Mucosa of rectum (tissue), 2 donors: ENCODE results near the gene EFHC1.

ENCODE experiments used
- H3K27ac ChIP-seq, 2 donors: one replicate each; pipeline ENCODE4 v1.7.0; 2013; ENCODE audit warnings: inconsistent platforms in 2 of 2, low read depth in 2 of 2, low read length in 2 of 2
- H3K27me3 ChIP-seq, 2 donors: one replicate each; pipeline ENCODE4 v1.7.0; 2013; ENCODE audit warnings: low read length in 2 of 2; ENCODE audit not compliant: control insufficient read depth in 2 of 2, insufficient read depth in 2 of 2
- H3K36me3 ChIP-seq, 2 donors: one replicate each; pipeline ENCODE4 v1.7.0; 2013; ENCODE audit warnings: low read length in 2 of 2; ENCODE audit not compliant: control insufficient read depth in 2 of 2, insufficient read depth in 2 of 2
- H3K4me1 ChIP-seq, 2 donors: one replicate each; pipeline ENCODE4 v1.7.0; 2013; ENCODE audit warnings: low read length in 2 of 2, mild to moderate bottlenecking in 1 of 2; ENCODE audit not compliant: control insufficient read depth in 2 of 2, insufficient read depth in 2 of 2
- H3K4me3 ChIP-seq, 2 donors: one replicate each; pipeline ENCODE4 v1.7.0; 2013; ENCODE audit warnings: low read length in 2 of 2
- H3K9ac ChIP-seq, 2 donors: one replicate each; pipeline ENCODE4 v1.7.0; 2013; ENCODE audit warnings: low read length in 2 of 2, low read depth in 1 of 2, mild to moderate bottlenecking in 1 of 2
- H3K9me3 ChIP-seq, 2 donors: one replicate each; pipeline ENCODE4 v1.7.0; 2013; ENCODE audit warnings: low read length in 2 of 2; ENCODE audit not compliant: control insufficient read depth in 2 of 2
- donor health status: healthy.
- donor health status: Normal muscosa, but diverticular disease.

The EFHC1 gene

GRCh38 chr6:52541135-52541534 is 121.0 kb downstream of the EFHC1 start:
- Histone ChIP-seq H3K4me1 (peaks cover 10 to 13% of the 10 kb centered on the region in 2 donors), H3K9ac (no peak overlapping the region), H3K4me3 (no peak overlapping the region), H3K27me3 (no peaks in the 10 kb centered on the region), H3K36me3 (no peaks in the 10 kb centered on the region), H3K27ac (no peak overlapping the region), H3K9me3 (no peaks in the 10 kb centered on the region)

GRCh38 chr6:52543262-52543661 is 123.1 kb downstream of the EFHC1 start:
- Histone ChIP-seq H3K36me3 (no peaks in the 10 kb centered on the region), H3K27ac (no peak overlapping the region), H3K27me3 (no peaks in the 10 kb centered on the region), H3K4me1 (peaks cover 22 to 32% of the 10 kb centered on the region in 2 donors), H3K4me3 (no peak overlapping the region), H3K9me3 (no peaks in the 10 kb centered on the region), H3K9ac (no peak overlapping the region)

GRCh38 chr6:52543729-52544601 is 123.8 kb downstream of the EFHC1 start:
- H3K4me1 ChIP-seq, result peaks cover 24 to 36% of the 10 kb centered on the region in 2 donors
- no peaks in the 10 kb centered on the region for H3K36me3 ChIP-seq
- no peaks in the 10 kb centered on the region for H3K27me3 ChIP-seq
- no peak overlapping the region for H3K27ac ChIP-seq
- no peaks in the 10 kb centered on the region for H3K9me3 ChIP-seq
- H3K4me3 ChIP-seq, result no peak overlapping the region
- no peak overlapping the region for H3K9ac ChIP-seq

GRCh38 chr6:52544602-52545405 is 124.7 kb downstream of the EFHC1 start:
- H3K4me3 ChIP-seq, result no peak overlapping the region
- no peaks in the 10 kb centered on the region for H3K27me3 ChIP-seq
- H3K9me3 ChIP-seq, result no peaks in the 10 kb centered on the region
- no peak overlapping the region for H3K27ac ChIP-seq
- peaks cover 26 to 41% of the 10 kb centered on the region in 2 donors for H3K4me1 ChIP-seq
- H3K9ac ChIP-seq, result no peak overlapping the region
- H3K36me3 ChIP-seq, result no peaks in the 10 kb centered on the region

GRCh38 chr6:52545406-52546119 is 125.4 kb downstream of the EFHC1 start:
- Histone ChIP-seq H3K4me3 (no peak overlapping the region), H3K9me3 (no peaks in the 10 kb centered on the region), H3K36me3 (no peaks in the 10 kb centered on the region), H3K9ac (no peak overlapping the region), H3K27ac (no peak overlapping the region), H3K27me3 (no peaks in the 10 kb centered on the region), H3K4me1 (peaks cover 33 to 47% of the 10 kb centered on the region in 2 donors)

GRCh38 chr6:52546192-52546591 is 126.0 kb downstream of the EFHC1 start:
- H3K27ac ChIP-seq, result no peak overlapping the region
- no peaks in the 10 kb centered on the region for H3K36me3 ChIP-seq
- no peaks in the 10 kb centered on the region for H3K27me3 ChIP-seq
- H3K4me1 ChIP-seq, result peaks cover 39 to 53% of the 10 kb centered on the region in 2 donors
- no peak overlapping the region for H3K9ac ChIP-seq
- no peak overlapping the region for H3K4me3 ChIP-seq
- no peaks in the 10 kb centered on the region for H3K9me3 ChIP-seq

DNA sequence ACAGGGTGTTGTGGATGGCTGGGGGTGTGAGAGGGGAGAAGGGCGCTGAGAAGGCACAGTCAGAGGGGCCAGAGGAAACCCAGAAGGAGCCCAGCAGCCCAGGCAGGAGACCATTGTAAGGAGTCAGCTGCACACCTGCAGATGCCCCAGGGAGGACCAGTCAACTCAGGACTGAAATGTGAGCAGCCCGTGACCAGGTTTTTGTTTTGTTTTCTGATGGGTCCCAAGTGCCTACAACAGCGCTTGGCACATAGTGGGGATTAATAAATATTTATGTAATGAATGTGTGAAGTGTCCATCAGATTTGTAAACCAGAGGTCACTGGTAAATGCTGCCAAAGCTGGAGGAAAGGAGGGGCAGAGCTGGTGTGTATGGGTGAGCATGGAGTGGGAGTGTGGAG is 126.5 kb downstream of the EFHC1 start:
- H3K9ac ChIP-seq, result no peak overlapping the region
- H3K4me1 ChIP-seq, result peaks cover 44 to 58% of the 10 kb centered on the region in 2 donors
- no peaks in the 10 kb centered on the region for H3K36me3 ChIP-seq
- H3K27me3 ChIP-seq, result no peaks in the 10 kb centered on the region
- no peaks in the 10 kb centered on the region for H3K9me3 ChIP-seq
- H3K27ac ChIP-seq, result no peak overlapping the region
- H3K4me3 ChIP-seq, result no peak overlapping the region

DNA sequence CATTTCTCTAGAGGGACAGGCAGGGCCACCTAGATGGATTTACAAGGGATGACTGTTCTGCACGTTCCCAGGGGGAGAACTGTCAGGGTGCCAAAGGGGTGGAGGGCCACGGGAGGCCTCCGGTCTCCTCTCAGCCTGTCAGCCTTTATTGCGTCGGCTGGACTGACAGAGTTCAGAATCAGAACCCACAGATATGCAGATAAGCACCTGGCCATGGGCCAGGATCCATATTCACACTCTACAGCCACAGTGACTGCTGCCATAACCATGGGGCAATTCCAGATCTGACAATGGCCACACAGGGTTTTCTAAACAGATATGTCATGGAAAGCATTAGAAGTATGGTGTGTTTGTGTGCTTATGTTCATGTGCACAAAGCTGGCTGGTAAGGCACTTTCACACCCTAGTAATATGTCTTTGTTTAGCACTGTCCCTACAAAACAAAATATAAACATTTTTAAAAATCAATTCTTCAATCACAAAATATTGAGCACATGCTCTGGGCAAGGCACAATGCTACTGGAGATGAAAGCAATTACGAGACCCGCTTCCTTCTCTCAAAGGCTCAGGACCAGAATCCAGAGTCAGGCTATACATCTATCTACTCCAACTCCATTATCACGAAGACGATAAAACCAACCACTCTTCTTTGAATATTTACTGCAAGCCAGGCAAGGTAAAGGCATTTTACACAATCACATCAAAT is 127.7 kb downstream of the EFHC1 start:
- no peaks in the 10 kb centered on the region for H3K36me3 ChIP-seq
- no peaks in the 10 kb centered on the region for H3K9me3 ChIP-seq
- H3K27ac ChIP-seq, result no peak overlapping the region
- H3K9ac ChIP-seq, result no peak overlapping the region
- H3K27me3 ChIP-seq, result no peaks in the 10 kb centered on the region
- H3K4me1 ChIP-seq, result peaks cover 50 to 69% of the 10 kb centered on the region in 2 donors
- no peak overlapping the region for H3K4me3 ChIP-seq

- Histone ChIP-seq H3K27me3 (no peaks in the 10 kb centered on the region), H3K4me1 (peaks cover 50 to 71% of the 10 kb centered on the region in 2 donors), H3K9ac (no peak overlapping the region)
Measured at GRCh38 chr6:52548353-52548713, 128.2 kb downstream of the EFHC1 start.

More at GRCh38 chr6:52548353-52548713, 128.2 kb downstream of the EFHC1 start:
- Histone ChIP-seq H3K4me3 (no peak overlapping the region), H3K9me3 (no peaks in the 10 kb centered on the region), H3K36me3 (no peaks in the 10 kb centered on the region), H3K27ac (no peak overlapping the region)
